Measurements from ENCODE around the gene UQCC3. TPM values are rescaled to one million over a fixed set of nuclear protein-coding genes. Genes with fewer than 3 reads are reported as not detected.

UQCC3 gene
- total and polyA plus RNA-seq, 9 of the 15 experiments (the other 6 are each of a cell fraction or from before 2014, with no cell fraction given), result 3.3 to 44.3 (median 8.0) TPM

DNA sequence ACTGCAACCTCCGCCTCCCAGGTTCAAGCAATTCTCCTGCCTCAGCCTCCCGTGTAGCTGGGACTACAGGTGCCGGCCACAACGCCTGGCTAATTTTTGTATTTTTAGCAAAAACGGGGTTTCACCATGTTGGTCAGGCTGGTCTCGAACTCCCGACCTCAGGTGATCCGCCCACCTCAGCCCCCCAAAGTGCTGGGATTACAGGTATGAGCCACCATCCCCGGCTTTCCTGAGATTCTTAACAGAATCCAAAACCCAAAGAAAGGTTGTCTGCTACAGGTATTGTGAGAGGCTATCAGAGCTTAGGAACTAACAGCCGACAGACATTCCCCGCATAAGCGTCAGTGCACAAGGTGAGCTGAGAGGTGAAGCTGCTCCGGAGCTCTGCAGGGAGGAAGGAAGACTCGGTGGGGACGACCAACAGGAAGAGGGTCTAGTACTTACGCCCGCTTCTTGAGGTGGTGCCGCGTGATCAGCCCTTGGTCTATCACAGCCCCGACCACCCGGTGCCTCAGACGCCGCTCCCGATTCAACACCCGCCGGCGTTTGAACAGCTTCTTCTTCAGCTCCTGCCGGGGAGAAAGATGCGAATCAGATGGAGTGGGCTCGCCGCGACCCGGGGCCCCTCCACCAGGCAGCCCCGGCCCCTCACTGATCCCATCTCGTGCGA lies 6.9 kb upstream of the UQCC3 start (continued):
- TF ChIP-seq, protein P1, sequence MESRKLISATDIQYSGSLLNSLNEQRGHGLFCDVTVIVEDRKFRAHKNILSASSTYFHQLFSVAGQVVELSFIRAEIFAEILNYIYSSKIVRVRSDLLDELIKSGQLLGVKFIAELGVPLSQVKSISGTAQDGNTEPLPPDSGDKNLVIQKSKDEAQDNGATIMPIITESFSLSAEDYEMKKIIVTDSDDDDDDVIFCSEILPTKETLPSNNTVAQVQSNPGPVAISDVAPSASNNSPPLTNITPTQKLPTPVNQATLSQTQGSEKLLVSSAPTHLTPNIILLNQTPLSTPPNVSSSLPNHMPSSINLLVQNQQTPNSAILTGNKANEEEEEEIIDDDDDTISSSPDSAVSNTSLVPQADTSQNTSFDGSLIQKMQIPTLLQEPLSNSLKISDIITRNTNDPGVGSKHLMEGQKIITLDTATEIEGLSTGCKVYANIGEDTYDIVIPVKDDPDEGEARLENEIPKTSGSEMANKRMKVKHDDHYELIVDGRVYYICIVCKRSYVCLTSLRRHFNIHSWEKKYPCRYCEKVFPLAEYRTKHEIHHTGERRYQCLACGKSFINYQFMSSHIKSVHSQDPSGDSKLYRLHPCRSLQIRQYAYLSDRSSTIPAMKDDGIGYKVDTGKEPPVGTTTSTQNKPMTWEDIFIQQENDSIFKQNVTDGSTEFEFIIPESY (CRISPR knock-in tag; IDR thresholded peaks at IDR 0.05), result no peak
- TF ChIP-seq ZC3H8 (IDR thresholded peaks at IDR 0.05) (no peak), ZNF316 (IDR thresholded peaks at IDR 0.05) (no peak), L3MBTL2 (IDR thresholded peaks at IDR 0.05) (no peak), SREBF2 (CRISPR knock-in tag; IDR thresholded peaks at IDR 0.05) (no peak), TAL1 (IDR thresholded peaks at IDR 0.05) (no peak), NR3C1 (CRISPR knock-in tag; IDR thresholded peaks at IDR 0.05) (no peak), EGR1 (conservative IDR thresholded peaks at IDR 0.05) (peak; percentile 67), RAD51 (IDR thresholded peaks at IDR 0.05; ENCODE audit: borderline replicate concordance, low read depth) (no peak), SMARCA5 (IDR thresholded peaks at IDR 0.05) (no peak), ZNF707 (CRISPR knock-in tag; conservative IDR thresholded peaks at IDR 0.05) (no peak), HDAC6 (IDR thresholded peaks at IDR 0.05; ENCODE audit: low read depth, low read length) (no peak), ZFP30 (CRISPR knock-in tag; IDR thresholded peaks at IDR 0.05; ENCODE audit: borderline replicate concordance) (no peak), ZBTB17 (CRISPR knock-in tag; IDR thresholded peaks at IDR 0.05) (no peak)
- TF ChIP-seq, protein P2, sequence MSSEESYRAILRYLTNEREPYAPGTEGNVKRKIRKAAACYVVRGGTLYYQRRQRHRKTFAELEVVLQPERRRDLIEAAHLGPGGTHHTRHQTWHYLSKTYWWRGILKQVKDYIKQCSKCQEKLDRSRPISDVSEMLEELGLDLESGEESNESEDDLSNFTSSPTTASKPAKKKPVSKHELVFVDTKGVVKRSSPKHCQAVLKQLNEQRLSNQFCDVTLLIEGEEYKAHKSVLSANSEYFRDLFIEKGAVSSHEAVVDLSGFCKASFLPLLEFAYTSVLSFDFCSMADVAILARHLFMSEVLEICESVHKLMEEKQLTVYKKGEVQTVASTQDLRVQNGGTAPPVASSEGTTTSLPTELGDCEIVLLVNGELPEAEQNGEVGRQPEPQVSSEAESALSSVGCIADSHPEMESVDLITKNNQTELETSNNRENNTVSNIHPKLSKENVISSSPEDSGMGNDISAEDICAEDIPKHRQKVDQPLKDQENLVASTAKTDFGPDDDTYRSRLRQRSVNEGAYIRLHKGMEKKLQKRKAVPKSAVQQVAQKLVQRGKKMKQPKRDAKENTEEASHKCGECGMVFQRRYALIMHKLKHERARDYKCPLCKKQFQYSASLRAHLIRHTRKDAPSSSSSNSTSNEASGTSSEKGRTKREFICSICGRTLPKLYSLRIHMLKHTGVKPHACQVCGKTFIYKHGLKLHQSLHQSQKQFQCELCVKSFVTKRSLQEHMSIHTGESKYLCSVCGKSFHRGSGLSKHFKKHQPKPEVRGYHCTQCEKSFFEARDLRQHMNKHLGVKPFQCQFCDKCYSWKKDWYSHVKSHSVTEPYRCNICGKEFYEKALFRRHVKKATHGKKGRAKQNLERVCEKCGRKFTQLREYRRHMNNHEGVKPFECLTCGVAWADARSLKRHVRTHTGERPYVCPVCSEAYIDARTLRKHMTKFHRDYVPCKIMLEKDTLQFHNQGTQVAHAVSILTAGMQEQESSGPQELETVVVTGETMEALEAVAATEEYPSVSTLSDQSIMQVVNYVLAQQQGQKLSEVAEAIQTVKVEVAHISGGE (CRISPR knock-in tag; IDR thresholded peaks at IDR 0.05), result peak in 1 of 3 experiments; percentile 60; a peak in 1 of 6 replicates
- TF ChIP-seq, protein P3, sequence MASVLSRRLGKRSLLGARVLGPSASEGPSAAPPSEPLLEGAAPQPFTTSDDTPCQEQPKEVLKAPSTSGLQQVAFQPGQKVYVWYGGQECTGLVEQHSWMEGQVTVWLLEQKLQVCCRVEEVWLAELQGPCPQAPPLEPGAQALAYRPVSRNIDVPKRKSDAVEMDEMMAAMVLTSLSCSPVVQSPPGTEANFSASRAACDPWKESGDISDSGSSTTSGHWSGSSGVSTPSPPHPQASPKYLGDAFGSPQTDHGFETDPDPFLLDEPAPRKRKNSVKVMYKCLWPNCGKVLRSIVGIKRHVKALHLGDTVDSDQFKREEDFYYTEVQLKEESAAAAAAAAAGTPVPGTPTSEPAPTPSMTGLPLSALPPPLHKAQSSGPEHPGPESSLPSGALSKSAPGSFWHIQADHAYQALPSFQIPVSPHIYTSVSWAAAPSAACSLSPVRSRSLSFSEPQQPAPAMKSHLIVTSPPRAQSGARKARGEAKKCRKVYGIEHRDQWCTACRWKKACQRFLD (CRISPR knock-in tag; IDR thresholded peaks at IDR 0.05), result no peak
- TF ChIP-seq, protein P4, sequence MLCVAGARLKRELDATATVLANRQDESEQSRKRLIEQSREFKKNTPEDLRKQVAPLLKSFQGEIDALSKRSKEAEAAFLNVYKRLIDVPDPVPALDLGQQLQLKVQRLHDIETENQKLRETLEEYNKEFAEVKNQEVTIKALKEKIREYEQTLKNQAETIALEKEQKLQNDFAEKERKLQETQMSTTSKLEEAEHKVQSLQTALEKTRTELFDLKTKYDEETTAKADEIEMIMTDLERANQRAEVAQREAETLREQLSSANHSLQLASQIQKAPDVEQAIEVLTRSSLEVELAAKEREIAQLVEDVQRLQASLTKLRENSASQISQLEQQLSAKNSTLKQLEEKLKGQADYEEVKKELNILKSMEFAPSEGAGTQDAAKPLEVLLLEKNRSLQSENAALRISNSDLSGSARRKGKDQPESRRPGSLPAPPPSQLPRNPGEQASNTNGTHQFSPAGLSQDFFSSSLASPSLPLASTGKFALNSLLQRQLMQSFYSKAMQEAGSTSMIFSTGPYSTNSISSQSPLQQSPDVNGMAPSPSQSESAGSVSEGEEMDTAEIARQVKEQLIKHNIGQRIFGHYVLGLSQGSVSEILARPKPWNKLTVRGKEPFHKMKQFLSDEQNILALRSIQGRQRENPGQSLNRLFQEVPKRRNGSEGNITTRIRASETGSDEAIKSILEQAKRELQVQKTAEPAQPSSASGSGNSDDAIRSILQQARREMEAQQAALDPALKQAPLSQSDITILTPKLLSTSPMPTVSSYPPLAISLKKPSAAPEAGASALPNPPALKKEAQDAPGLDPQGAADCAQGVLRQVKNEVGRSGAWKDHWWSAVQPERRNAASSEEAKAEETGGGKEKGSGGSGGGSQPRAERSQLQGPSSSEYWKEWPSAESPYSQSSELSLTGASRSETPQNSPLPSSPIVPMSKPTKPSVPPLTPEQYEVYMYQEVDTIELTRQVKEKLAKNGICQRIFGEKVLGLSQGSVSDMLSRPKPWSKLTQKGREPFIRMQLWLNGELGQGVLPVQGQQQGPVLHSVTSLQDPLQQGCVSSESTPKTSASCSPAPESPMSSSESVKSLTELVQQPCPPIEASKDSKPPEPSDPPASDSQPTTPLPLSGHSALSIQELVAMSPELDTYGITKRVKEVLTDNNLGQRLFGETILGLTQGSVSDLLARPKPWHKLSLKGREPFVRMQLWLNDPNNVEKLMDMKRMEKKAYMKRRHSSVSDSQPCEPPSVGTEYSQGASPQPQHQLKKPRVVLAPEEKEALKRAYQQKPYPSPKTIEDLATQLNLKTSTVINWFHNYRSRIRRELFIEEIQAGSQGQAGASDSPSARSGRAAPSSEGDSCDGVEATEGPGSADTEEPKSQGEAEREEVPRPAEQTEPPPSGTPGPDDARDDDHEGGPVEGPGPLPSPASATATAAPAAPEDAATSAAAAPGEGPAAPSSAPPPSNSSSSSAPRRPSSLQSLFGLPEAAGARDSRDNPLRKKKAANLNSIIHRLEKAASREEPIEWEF (CRISPR knock-in tag; IDR thresholded peaks at IDR 0.05), result no peak
